NCI-H1048 (cell line): Measurements from ENCODE around the gene BTBD1.
"Not testable (repeated sequence)": the region's sequence is repeated elsewhere in the genome, so short reads cannot be mapped to it uniquely, and the experiment has no call there.

Experiments used
- DNase-seq: peaks from one replicate; lab custom pipeline; 2025; lab: John Stamatoyannopoulos, UW

Gene BTBD1

DNA sequence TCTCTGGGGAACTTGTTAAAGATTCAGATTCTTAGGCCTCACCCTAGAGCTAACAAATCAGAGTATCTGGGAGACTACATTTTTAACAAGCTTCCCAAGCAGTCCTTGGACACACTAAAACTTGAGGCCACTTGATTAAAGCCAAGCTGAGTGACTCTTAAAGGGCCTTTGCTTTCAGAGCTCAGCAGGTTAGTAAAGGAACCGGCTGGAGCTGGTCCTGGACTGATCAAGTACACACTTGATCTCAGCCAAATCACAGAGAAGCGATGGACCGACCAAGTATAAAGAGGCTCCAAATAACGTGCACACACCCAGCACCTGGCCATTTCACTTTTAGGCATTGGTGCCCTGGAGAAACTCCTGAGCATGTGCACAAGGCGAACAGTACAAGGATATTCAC lies 27.5 kb upstream of the BTBD1 start:
- no peak for DNase-seq

DNA sequence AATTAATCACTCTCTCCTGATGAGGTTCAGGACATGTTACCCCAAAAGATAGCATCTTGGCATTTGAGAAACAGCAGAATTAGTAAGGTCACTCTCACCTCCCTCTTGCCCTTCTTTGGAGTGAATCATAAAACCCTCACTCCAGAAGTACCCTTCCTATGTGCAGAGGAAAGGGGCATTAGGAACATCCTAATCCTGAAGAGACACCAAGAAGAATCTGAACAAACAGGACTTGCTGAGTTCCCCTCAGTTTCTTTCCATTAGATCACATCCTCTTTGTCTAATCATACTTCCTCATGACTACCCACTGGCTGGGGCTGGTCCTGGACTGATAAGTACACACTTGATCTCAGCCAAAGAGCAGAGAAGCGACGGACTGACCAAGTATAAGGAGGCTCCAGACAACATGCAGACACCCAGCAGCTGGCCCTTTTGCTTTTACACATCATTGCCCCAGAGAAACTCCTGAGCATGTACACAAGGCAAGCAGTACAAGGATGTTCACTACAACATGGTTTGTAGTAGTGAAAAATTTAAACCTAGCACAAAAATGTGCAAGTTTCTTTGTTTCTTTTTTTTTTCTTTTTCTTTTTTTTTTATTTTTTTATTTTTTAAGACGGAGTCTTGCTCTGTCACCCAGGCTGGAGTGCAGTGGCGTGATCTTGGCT lies 25.4 kb upstream of the BTBD1 start:
- DNase-seq, result no peak

DNA sequence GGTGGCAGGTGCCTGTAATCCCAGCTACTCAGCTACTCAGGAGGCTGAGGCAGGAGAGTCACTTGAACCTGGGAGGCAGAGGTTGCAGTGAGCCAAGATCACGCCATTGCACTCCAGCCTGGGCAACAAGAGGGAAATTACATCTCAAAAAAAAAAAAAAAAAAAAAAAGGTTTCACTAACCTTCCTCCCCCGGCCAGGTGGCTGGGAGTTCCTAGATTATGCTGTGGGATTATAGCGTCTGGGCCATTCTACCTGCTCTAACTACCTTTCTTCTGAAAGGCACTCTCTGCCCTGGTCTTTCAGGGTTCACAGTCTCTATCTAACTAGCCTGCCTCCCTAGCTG lies 24.9 kb upstream of the BTBD1 start:
- DNase-seq, result not testable (repeated sequence)

DNA sequence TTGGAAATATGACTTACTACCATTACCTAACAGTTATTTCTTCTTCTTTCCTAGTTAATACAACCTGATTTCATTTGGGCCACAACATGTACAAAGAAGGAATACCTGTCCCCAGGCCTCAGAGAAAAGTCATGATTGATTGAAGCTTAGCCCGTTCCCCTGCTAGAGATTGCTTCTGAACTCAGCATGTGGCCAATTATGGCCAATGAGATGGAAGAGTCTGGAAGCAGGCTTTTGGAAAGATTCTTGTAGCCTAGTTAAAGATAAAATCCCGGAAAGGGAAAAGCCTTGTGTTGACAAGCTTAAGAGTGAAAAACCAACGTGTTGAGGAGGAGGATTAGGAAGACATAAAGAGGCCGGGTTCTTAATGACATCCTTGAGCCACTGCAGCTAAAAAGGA lies 23.4 kb upstream of the BTBD1 start:
- DNase-seq, result no peak

DNA sequence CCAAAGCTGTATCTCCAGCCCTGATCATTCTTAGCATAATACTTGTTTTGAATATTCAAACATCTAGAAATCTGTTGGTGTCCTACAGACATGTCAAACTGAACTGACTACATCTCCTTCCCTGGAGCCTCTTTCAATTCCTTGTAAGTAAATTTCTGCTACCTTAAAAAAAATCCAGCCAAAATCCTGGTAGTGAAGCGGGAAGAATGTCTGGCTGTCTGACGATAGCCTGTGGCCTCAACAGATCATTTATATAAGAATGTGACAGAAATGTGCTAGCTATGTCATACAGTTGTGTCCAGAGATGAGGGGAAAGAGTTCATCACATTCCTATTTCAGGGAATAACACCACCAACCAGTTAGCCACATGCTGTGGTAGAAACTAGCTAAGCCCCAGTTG lies 21.8 kb upstream of the BTBD1 start:
- no peak for DNase-seq

DNA sequence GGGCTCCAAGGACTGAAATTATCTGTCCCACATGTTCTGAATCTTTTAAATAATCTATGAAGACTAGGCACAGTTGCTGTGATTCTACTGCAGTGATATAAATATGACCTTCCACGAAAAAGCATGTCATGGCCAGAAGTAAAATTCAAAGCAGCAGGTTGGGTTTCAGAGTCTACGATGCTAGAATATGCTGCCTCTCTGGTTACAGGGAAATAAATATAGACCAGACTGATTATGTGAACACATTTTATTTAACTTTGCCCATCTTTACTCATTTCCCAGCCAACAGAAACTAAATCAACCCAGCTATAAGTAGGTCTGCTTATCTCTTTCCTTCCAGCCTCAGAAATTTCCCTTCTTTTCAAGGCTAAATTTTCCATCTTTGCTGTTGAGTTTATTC lies 20.5 kb upstream of the BTBD1 start:
- DNase-seq, result no peak

DNA sequence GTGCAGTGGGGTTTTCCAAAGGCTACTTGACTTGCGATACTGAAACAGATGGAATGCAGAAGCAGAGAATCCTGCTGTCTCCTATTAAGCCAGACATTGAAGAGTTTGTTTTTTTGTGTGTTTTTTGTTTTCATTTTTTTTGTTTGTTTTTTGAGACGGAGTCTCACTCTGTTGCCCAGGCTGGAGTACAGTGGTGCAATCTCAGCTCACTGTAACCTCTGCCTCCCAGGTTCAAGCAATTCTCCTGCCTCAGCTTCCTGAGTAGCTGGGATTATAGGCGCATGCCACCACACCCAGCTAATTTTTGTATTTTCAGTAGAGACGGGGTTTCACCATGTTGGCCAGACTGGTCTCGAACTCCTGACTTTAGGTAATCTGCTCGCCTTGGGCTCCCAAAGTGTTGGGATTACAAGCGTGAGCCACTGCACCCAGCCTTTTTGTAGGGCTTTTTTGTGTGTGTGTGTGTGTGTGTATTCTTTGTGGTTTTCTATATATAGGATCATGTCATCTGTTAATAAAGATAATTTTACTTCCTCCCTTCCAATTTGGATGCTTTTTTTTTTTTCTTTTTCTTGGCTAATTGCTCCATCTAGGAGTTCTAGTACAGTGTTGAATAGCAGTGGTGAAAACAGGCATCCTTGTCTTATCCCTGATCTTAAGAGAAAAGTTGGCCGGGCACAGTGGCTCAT lies 19.0 kb upstream of the BTBD1 start:
- DNase-seq, result not testable (repeated sequence)

DNA sequence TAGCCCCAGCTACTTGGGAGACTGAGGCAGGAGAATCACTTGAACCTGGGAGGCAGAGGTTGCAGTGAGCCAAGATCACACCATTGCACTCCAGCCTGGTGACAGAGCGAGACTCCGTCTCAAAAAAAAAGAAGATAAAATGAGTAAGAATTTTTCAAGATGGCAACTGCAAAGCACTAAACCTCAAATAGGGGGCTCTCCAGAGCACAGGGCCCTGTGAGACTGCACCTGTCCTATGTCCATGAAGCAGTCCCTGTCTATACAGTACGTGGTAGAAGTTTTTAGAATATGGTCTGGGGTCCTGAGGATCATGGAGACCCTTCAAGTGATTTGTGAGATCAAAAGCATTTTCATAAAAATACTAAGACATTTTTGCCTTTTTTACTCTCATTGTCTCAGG lies 18.4 kb upstream of the BTBD1 start:
- not testable (repeated sequence) for DNase-seq

DNA sequence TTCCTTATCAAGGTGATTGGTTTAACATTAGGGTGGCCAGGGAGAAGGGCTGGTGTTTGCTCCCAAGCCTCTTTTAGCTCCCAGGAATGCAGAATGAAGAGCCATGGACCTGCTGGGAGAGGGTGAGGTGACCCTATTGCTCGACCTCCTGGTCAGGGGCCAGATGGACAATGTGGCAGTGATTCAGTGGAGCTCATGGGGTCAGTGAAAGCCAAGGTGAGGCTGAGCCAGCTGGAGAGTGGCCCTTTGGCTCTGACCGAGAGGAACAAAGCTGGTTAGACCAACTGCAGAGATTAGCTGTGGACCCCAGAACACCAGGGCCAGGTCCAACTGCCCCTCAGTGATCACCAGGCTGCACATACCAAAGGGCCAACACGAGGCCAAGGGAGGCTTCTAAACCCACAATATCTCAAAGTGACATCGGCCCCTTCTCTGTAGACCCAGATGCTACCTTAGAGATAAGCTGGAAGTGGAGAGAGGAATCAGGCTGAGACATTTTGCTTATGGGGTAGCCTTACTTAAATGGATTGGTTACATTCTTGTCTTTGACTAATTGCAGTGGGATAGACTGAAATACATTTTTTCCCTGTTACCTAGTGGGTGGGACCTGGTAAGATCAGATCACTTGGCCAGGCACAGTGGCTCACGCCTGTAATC lies 15.8 kb upstream of the BTBD1 start:
- no peak for DNase-seq

DNA sequence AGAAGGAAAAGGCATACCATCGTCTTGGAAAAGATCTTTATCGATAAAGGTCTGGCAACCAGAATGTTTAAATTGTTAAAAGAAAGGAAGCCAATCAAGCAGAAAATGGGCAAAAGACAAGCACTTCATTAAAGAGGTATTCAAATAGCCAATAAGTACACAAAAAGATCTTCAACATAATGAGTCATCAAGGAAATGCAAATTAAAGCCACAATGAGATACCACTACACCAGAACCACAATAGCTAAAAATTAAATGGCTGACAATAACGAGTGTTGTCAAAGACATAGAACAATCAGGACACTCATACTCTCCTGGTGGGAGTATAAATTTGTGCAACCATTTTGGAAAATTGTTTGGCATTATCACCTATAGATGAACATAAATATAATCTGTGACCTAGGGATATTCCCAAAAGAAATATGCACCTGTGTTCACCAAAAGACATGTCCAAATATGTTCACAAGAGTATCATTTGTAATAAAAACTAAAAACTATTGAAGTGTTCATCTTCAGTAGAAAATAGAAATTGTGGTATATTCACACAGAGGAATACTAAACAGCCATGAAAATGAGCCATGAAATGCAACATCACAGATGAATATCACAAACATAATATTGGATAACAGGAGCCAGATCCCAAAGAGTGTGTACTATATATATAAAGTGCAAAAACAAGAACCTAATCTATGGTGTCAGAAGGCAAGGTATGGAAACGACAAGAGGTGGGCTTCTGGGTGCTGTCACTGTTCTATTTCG lies 14.4 kb upstream of the BTBD1 start:
- DNase-seq, result no peak

DNA sequence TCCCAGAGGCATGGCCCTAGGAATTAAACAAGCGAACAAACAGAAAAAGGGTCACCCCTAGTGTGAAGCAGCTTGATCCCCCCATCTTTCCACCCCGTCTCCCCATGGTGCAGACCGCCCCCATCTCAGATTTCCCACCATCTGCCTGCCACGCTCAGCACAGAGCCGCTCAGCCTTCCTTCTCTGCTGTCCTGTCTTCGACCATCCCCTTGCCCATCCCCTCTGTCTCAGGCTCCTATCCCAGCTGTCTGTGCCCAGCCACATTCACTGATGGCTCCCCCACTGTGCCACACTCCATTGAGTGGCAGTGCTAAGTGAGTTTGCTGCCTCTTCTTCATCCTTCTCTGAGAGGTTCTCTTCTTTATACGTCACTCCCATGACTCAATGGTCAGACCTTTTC lies 11.7 kb upstream of the BTBD1 start:
- DNase-seq, result no peak

DNA sequence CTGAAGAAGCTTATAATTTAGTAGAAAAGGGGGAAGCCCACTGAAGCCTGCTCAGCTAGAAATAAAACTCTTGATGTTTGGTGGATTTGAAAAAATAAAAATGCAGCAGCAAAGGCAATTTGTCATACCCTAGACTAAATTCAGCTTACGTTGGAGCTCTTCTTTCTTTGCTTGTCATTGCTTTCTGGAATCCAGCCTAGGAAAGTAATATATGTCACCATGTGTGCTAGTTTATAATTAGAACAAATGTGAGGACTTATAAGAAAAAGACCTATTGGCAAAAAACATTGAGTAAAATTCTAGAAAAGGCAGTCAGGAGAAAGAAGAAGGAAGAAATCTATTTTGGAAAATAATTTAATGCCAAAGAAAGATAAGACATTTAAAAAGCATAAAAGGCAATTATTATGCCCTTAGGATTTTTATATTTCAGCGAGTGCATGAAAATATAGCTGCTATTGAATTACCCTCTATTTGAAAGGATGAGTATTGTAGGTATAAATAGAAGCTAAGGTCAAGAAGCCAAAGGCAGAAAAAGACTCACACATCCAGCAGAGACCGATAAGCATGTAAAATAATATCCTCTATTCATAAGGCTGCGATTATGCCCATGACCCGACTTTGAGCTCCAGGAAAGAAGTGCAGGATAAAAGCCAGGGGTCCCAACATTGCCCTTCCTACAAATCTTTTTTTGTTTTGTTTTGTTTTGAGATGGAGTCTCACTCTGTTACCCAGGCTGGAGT lies 10.6 kb upstream of the BTBD1 start:
- no peak for DNase-seq

DNA sequence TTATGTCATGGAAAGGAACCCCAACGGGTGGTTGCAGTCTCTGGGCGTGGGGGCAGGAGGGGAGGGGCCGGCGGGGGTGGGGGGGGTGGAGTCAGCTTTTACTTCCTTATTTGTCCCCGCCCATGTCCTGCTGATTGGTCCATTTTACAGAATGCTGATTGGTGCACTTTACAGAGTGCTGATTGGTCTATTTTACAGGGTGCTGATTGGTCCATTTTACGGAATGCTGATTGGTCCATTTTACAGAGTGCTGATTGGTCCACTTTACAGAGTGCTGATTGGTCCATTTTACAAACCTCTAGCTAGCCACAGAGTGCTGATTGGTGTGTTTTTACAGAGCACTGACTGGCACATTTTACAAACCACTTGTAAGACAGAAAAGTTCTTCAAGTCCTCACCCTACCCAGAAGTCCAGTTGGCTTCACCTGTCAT lies 2.2 kb upstream of the BTBD1 start:
- DNase-seq, result peak; percentile 18

DNA sequence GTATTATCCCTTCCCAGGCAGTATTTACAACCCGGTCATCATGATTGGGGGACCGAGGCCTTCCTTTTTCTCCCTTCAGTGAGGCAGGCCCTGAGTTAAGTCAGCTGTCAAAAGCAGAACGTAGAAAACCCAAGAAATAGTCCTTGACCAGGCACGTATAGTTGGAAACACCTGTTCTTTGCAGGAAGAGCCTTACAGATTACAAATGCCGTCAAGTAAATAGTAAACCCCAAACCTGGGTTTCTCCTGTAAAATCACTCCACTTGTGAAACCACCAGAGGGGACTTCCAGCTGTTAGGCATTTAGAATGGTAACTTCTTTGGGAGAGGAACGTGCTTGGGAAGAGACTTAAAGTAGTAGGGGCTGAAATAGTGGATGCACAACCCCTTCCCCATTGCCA lies 1.0 kb upstream of the BTBD1 start:
- DNase-seq, result no peak

DNA sequence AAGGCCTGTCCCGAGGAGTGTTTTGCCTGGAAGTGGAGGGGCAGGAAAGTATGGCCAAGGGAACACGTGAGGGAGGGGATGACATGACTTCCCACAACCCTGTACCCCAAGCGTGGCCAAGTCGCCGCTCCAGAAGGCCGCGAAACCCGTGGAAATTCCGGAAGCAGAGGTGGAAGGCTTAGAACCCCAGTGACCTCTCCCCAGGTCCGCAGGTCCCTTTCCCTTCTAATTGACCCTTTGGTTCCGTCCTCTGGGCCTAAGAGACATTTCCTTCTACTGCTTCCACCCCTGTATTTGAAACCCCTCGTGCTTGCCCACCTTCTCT lies 548 bp upstream of the BTBD1 start:
- no peak for DNase-seq

DNA sequence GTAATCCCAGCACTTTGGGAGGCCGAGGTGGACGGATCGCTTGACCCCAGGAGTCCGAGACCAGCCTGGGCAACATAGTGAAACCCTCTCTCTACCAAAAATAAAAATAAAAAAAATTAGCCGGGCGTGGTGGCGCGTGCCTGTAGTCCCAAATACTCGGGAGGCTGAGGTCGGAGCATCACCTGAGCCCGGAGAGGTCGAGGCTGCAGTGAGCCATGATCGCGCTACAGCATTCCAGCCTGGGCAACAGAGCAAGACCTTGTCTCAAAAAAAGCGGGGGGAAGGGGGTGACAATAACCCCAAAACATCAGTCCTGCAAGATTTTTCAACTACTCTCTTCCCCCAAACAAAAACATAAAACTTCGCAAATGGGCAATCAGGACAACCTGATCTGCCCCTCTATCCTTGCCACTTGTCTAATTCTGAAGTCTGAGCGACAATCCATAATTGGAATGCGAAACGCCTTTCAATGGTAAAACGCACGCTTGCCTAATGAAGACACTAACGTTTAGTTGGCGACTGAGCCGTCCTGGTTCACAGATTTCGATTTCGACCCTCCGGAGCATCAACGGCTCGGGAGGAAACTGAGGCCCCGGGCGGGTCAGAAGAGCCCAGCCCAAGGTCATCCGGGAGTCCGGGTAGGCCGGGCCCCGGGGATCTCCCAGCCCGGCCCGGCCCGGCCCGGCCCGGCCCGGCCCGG lies 868 bp downstream of the BTBD1 start:
- no peak for DNase-seq

DNA sequence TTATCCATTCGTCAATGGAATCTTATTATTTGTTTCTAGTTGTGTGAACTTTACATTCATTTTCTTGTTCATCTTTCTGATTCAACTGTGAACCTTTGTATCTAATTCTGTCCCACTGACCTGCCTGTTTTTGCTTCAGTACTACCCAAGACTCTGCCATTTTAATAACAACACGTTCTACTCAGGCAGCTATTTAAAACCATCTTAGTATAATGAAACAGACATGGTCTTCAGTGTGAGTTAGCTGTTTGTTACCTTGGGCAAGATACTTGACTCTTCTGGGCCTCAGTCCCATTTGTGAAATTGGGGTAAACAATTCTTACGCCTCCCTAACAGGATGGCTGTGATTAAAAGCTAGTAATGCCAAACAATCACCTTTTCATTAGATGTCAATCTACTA lies 1.6 kb downstream of the BTBD1 start:
- DNase-seq, result no peak

DNA sequence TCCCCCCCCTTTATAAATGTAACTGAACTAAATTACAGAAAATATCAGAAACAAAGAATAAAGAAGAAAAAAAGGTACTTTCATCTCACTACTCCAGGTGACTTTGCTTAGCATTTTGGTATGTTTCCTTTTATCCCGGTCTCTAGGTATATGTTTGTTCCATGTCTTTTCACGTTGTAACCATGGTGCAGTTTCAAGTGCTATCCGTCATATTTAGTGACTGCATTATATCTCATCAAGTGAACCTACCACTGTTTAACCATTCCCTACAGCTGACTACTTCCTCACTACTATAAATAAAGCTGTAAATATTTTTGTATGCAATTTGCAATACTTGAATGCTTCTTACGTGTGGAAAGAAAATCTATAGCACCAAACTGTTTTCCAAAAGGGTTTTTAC lies 2.2 kb downstream of the BTBD1 start:
- DNase-seq, result no peak

DNA sequence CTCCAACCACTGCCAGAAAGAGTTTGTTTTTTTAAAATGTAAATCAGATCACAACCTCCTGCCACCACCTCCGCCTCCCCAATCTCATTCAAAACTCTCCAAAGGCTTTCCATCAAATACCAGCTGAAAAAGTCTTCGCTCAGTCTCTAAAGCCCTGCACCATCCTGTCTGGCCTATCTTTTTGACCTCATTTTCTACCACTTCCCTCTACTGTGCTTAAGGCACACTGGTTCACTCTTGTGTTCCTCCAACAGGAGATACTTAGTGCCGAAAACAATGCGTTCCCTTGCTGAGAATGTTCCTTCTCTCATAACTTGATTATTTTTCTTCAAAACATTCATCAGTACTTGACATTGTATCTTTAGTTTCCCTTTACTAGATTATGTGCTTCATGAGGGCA lies 3.5 kb downstream of the BTBD1 start:
- DNase-seq, result no peak

DNA sequence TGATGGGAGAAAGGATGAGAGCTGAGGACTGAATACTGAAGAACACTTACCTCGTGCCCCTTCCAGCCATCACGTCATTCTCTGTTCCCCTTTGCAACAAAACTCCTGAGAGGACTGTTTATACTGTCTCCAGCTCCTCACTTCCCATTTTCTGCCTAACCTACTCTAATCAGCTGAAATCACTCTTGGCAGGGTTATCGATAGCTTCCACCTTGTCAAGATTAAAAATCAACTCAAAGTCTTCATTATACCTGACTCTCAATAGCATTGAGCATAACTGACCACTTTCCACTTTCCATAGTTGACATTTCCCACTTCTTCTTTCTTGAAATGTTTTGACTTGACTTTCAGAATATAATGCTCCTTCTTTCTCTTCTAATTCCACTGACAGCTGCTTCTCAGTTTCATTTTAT lies 4.3 kb downstream of the BTBD1 start:
- no peak for DNase-seq

DNA sequence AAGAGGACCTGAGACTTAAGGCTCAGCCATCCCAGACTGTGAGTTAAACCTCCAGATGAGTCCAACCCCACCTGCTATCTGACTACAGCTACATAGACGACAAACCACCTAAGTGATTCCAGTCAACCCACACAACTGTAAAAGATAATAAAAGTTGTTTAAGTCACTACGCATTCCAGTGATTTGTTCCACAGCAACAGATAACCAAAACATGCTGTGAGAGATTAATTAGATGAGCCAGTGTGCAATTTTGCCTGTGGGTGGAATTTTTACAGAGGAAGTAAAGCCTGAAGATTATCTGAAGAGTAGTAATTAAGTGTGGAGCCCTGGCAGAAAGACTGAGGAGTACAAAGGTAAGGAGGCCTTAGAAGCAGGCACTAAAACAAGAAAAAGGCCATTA lies 5.4 kb downstream of the BTBD1 start:
- DNase-seq, result no peak
